H1 (cell line): ENCODE data around the gene LRWD1. TPM values are rescaled to one million over a fixed set of nuclear protein-coding genes. Genes with fewer than 3 reads are reported as not detected.
A peak's percentile ranks its signal among the peaks of the same experiment; 100 is the strongest.

Source experiments
- CTCF ChIA-PET: fragments of 300-600 bp; sonication (Branson Sonifier 250); formaldehyde crosslinking; loops from one replicate; lab custom pipeline; 2021; ENCODE audit not compliant: partially characterized antibody; lab: Charles Lee
- POLR2A ChIA-PET: fragments of 300-600 bp; sonication (Branson Sonifier 250); formaldehyde crosslinking; loops from one replicate; lab custom pipeline; 2021; ENCODE audit warnings: inconsistent platforms; ENCODE audit not compliant: partially characterized antibody; lab: Charles Lee
- DNase-seq, 2 experiments: peaks; one replicate each; pipeline versions ENCODE4 v3.0.0 to v3.0.0-alpha.2; 2010 to 2022; ENCODE audit warnings: low spot score in 2 of 2, low read depth in 1 of 2, mixed read lengths in 1 of 2
- FAIRE-seq: peaks from 2 replicates; lab custom pipeline; 2011; peaks lifted over from hg19 to GRCh38; lab: Jason Lieb, UNC
- H2AFZ ChIP-seq: 2 replicates; pipeline ENCODE4 v1.8.1; 2012; ENCODE audit warnings: low read length, inconsistent platforms
- H2AK5ac ChIP-seq: 2 replicates; pipeline ENCODE4 v1.6.1; 2013; ENCODE audit warnings: low read depth, low read length
- H2BK120ac ChIP-seq: replicated peaks from 2 replicates; pipeline ENCODE3; 2013; ENCODE audit warnings: low read depth, low read length, inconsistent platforms
- H2BK12ac ChIP-seq: 2 replicates; pipeline ENCODE4 v1.6.1; 2013; ENCODE audit warnings: low read depth, low read length
- H2BK15ac ChIP-seq: 2 replicates; pipeline ENCODE4 v1.6.1; 2013; ENCODE audit warnings: low read length
- H2BK20ac ChIP-seq: 2 replicates; pipeline ENCODE4 v1.6.1; 2013; ENCODE audit warnings: low read length
- H2BK5ac ChIP-seq: 2 replicates; pipeline ENCODE4 v1.6.1; 2013; ENCODE audit warnings: low read depth, low read length
- H3K14ac ChIP-seq: 2 replicates; pipeline ENCODE4 v1.6.1; 2013; ENCODE audit warnings: inconsistent platforms; ENCODE audit not compliant: insufficient read length
- H3K18ac ChIP-seq: 2 replicates; pipeline ENCODE4 v1.6.1; 2013; ENCODE audit warnings: low read length; ENCODE audit errors: extremely low read depth
- H3K23ac ChIP-seq: 2 replicates; pipeline ENCODE4 v1.6.1; 2013; ENCODE audit warnings: inconsistent platforms; ENCODE audit not compliant: insufficient read length
- H3K23me2 ChIP-seq: 2 replicates; pipeline ENCODE4 v1.6.1; 2013; ENCODE audit warnings: low read depth, low read length
- H3K27ac ChIP-seq: 2 replicates; pipeline ENCODE4 v1.6.1; 2011; ENCODE audit warnings: low read depth, low read length, inconsistent platforms
- H3K27me3 ChIP-seq, 4 experiments: replicated peaks in 1 of 4; 1 replicate in 1 of 4; 2 replicates in 3 of 4; pipeline versions ENCODE4 v1.6.1 to v1.8.1; 2011 to 2013; ENCODE audit warnings: low read length in 3 of 4, mild to moderate bottlenecking in 3 of 4, inconsistent platforms in 2 of 4, mixed read lengths in 2 of 4, moderate library complexity in 1 of 4; ENCODE audit not compliant: control insufficient read depth in 3 of 4, insufficient read depth in 3 of 4; ENCODE audit errors: extremely low read depth in 1 of 4
- H3K36me3 ChIP-seq, 4 experiments: 2 replicates each; pipeline versions ENCODE4 v1.6.1 to v1.8.1; 2011 to 2013; ENCODE audit warnings: mild to moderate bottlenecking in 4 of 4, low read length in 3 of 4, moderate library complexity in 2 of 4, control low read depth in 1 of 4, inconsistent platforms in 1 of 4; ENCODE audit not compliant: insufficient read depth in 4 of 4, control insufficient read depth in 2 of 4
- H3K4ac ChIP-seq: replicated peaks from 2 replicates; pipeline ENCODE3; 2013; ENCODE audit warnings: low read length, low read depth, mixed read lengths, inconsistent platforms; ENCODE audit not compliant: insufficient read length
- H3K4me1 ChIP-seq, 4 experiments: replicated peaks in 1 of 4; 1 replicate in 1 of 4; 2 replicates in 3 of 4; pipeline versions ENCODE4 v1.6.1 to v1.8.1; 2011 to 2013; ENCODE audit warnings: low read length in 3 of 4, inconsistent platforms in 2 of 4, mixed read lengths in 1 of 4; ENCODE audit not compliant: insufficient read depth in 4 of 4, control insufficient read depth in 3 of 4
- H3K4me2 ChIP-seq, 2 experiments: 2 replicates each; pipeline versions ENCODE4 v1.6.1 to v1.8.1; 2011 to 2013; ENCODE audit warnings: low read depth in 2 of 2, low read length in 2 of 2, control low read depth in 1 of 2, inconsistent platforms in 1 of 2, mild to moderate bottlenecking in 1 of 2; ENCODE audit not compliant: insufficient read depth in 1 of 2
- H3K4me3 ChIP-seq, 4 experiments: fragments of 200-600, 300-600 bp in 1 of 4; sonication (generic), shearing (Covaris generic), sonication (Bioruptor Twin) in 1 of 4; 2 replicates each; pipeline versions ENCODE4 v1.5.1 to v1.8.1; 2011 to 2016; ENCODE audit warnings: low read length in 4 of 4, low read depth in 3 of 4, control low read depth in 2 of 4, inconsistent platforms in 2 of 4, mild to moderate bottlenecking in 2 of 4, mixed read lengths in 1 of 4, moderate library complexity in 1 of 4; ENCODE audit not compliant: insufficient read depth in 2 of 4; ENCODE audit errors: extremely low read depth in 1 of 4
- H3K56ac ChIP-seq: replicated peaks from 2 replicates; pipeline ENCODE3; 2013; ENCODE audit warnings: low read depth, mild to moderate bottlenecking, mixed read lengths, low read length, inconsistent platforms; ENCODE audit not compliant: insufficient read length
- H3K79me1 ChIP-seq: 2 replicates; pipeline ENCODE4 v1.6.1; 2013; ENCODE audit warnings: low read depth, low read length, control low read depth
- H3K79me2 ChIP-seq, 2 experiments: 2 replicates each; pipeline versions ENCODE4 v1.6.1 to v1.8.1; 2012 to 2013; ENCODE audit warnings: low read length in 2 of 2, mild to moderate bottlenecking in 2 of 2, inconsistent platforms in 1 of 2; ENCODE audit not compliant: insufficient read depth in 2 of 2, control insufficient read depth in 1 of 2
- H3K9ac ChIP-seq, 4 experiments: replicated peaks in 1 of 4; 1 replicate in 1 of 4; 2 replicates in 3 of 4; pipeline versions ENCODE4 v1.6.1 to v1.8.1; 2011 to 2013; ENCODE audit warnings: low read depth in 3 of 4, low read length in 3 of 4, control low read depth in 2 of 4, mild to moderate bottlenecking in 2 of 4, moderate library complexity in 2 of 4, inconsistent platforms in 1 of 4; ENCODE audit errors: extremely low read depth in 1 of 4
- H3K9me3 ChIP-seq, 2 experiments: 2 replicates each; pipeline versions ENCODE4 v1.6.1 to v1.8.1; 2012 to 2013; ENCODE audit warnings: mild to moderate bottlenecking in 2 of 2, moderate library complexity in 2 of 2, control low read depth in 1 of 2, inconsistent platforms in 1 of 2, low read depth in 1 of 2, low read length in 1 of 2, mixed read lengths in 1 of 2; ENCODE audit not compliant: insufficient read depth in 2 of 2
- H4K20me1 ChIP-seq, 2 experiments: replicated peaks in 1 of 2; 2 replicates each; pipeline versions ENCODE3 to v1.8.1; 2011 to 2013; ENCODE audit warnings: inconsistent platforms in 2 of 2, low read length in 2 of 2, mild to moderate bottlenecking in 1 of 2; ENCODE audit not compliant: insufficient read depth in 2 of 2, control insufficient read depth in 1 of 2
- H4K5ac ChIP-seq: 2 replicates; pipeline ENCODE4 v1.6.1; 2013; ENCODE audit warnings: low read length, low read depth, mixed read lengths, inconsistent platforms; ENCODE audit not compliant: insufficient read length
- H4K8ac ChIP-seq: 2 replicates; pipeline ENCODE4 v1.8.0; 2013; ENCODE audit warnings: mild to moderate bottlenecking, moderate library complexity, low read length, inconsistent platforms; ENCODE audit not compliant: insufficient read depth; ENCODE audit errors: extremely low read depth
- H4K91ac ChIP-seq: replicated peaks from 2 replicates; pipeline ENCODE3; 2013; ENCODE audit warnings: low read length, mixed read lengths, inconsistent platforms; ENCODE audit not compliant: insufficient read length
- CHD1 ChIP-seq: IDR thresholded peaks from 2 replicates; pipeline ENCODE4 v1.6.1; 2012; ENCODE audit warnings: low read depth, low read length, improper control_type of control experiment
- MAX ChIP-seq: IDR thresholded peaks from 2 replicates; pipeline ENCODE4 v1.6.1; 2012; ENCODE audit warnings: inconsistent platforms
- WGBS, 2 experiments: shearing (Covaris generic) in 1 of 2; methylation state at CpG; one replicate each; pipeline versions ENCODE4 v1.1.6 to v1.1.7; 2013 to 2015; ENCODE audit warnings: low lambda C conversion rate in 2 of 2, mixed read lengths in 2 of 2, inconsistent platforms in 1 of 2, low coverage in 1 of 2, missing lambda C conversion rate in 1 of 2; ENCODE audit not compliant: insufficient replicate concordance in 2 of 2, insufficient coverage in 1 of 2, insufficient read length in 1 of 2; ENCODE audit errors: extremely low coverage in 1 of 2, missing lambda C conversion rate in 1 of 2; 5-methylcytosine and 5-hydroxymethylcytosine counted together
- polyA plus RNA-seq, 7 experiments: library from polyadenylated mRNA; depleted of rRNA in 3 of 7; stranded (reverse) in 5 of 7; unstranded in 2 of 7; fragments of >200 nt in 5 of 7; fragments of 200-250 nt in 2 of 7; gene quantifications; 1 replicate in 5 of 7; 2 replicates in 1 of 7; 4 replicates in 1 of 7; pipeline versions ENCODE4 v1.2.1 to v1.2.3, GENCODE V29; 2011 to 2013; ENCODE audit warnings: missing spikeins in 2 of 7, mixed read lengths in 2 of 7
- total RNA-seq: library from RNA; stranded (reverse); fragmentation: NEBNext Ultra II Directional; extraction: Animal tissue kit (Norgen Biotek cat#: 25700); gene quantifications from 2 replicates; pipeline ENCODE4 v1.2.1, GENCODE V29; 2021
- TF ChIP-seq, protein P1 (sequence below): IDR thresholded peaks from 2 replicates; pipeline ENCODE4 v1.6.1; 2012; ENCODE audit warnings: inconsistent platforms

Gene LRWD1
- total and polyA plus RNA-seq, 2 of the 8 experiments (the other 6 are each of a cell fraction or from before 2014, with no cell fraction given) = 23.4 to 26.8 TPM

- Histone ChIP-seq H2AK5ac (no peak overlapping the region), H2BK20ac (no peak overlapping the region), H3K23me2 (no peaks in the 10 kb centered on the region), H3K27ac (peak overlapping the region; percentile 53; the same call in 1 of the 2 replicates), H3K36me3 (peaks cover 2 to 14% (median 7%) of the 10 kb centered on the region in 4 experiments; a peak in 6 of 8 replicates), H3K79me2 (no peaks in the 10 kb centered on the region), H3K79me1 (no peaks in the 10 kb centered on the region; the same call in 1 of the 2 replicates), H3K4me2 (no peak overlapping the region), H4K8ac (no peak overlapping the region; the same call in 1 of the 2 replicates), H3K9ac (no peak overlapping the region; a peak in 2 of 7 replicates), H3K27me3 (no peaks in the 10 kb centered on the region), H4K20me1 (peaks cover 3 to 9% of the 10 kb centered on the region in 2 experiments), H2BK5ac (peak overlapping the region; percentile 63; the same call in 1 of the 2 replicates), H2BK15ac (no peak overlapping the region), H3K4me1 (peaks cover 0 to 14% (median 1%) of the 10 kb centered on the region in 4 experiments; a peak in 2 of 7 replicates), H2BK120ac (no peak overlapping the region), H3K4me3 (no peak overlapping the region), H2BK12ac (0 out of 2 replicates have a peak overlapping the region, but pooled peaks have one; percentile 27), H2AFZ (no peak overlapping the region), H4K5ac (no peak overlapping the region), H3K18ac (peak overlapping the region; percentile 15; the same call in 1 of the 2 replicates), H3K9me3 (no peaks in the 10 kb centered on the region), H4K91ac (no peak overlapping the region), H3K56ac (no peak overlapping the region), H3K23ac (no peak overlapping the region), H3K14ac (no peak overlapping the region), H3K4ac (no peak overlapping the region)
- CTCF ChIA-PET = interaction anchor here (0.9 to 3.6 kb wide), 3 partner anchors 11 to 28 kb away, joined by 3 to 12 read pairs (median 11); partner anchors contain the start of gene PRKRIP1
- TF ChIP-seq MAX = peak; percentile 45; the same call in 1 of the 2 replicates
- TF ChIP-seq CHD1 = no peak
- TF ChIP-seq, protein P1, sequence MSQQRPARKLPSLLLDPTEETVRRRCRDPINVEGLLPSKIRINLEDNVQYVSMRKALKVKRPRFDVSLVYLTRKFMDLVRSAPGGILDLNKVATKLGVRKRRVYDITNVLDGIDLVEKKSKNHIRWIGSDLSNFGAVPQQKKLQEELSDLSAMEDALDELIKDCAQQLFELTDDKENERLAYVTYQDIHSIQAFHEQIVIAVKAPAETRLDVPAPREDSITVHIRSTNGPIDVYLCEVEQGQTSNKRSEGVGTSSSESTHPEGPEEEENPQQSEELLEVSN = no peak
- WGBS, 2 experiments = 80% methylated on average over 12 of the region's 12 CpGs; no CpG with 5 or more reads in 1 of the 2 experiments
- DNase-seq (no peak), FAIRE-seq (no peak)
- POLR2A ChIA-PET = interaction anchor here (0.9 to 9.5 kb wide), 6 partner anchors 10 to 47 kb away, joined by 3 to 49 read pairs (median 3); partner anchors contain the start of gene ORAI2
Observed at GRCh38 chr7:102424129-102424551, 40.6 kb upstream of the LRWD1 start.
